Lower leg skin (tissue), 3 donors: ENCODE data around the gene FTH1.

Source experiments
- POLR2A ChIP-seq, 2 donors: fragments of 450-650 bp; IDR thresholded peaks; one replicate each; pipeline ENCODE4 v1.6.1; 2016 to 2017; ENCODE audit warnings: antibody characterized with exemption in 2 of 2, mild to moderate bottlenecking in 1 of 2, moderate library complexity in 1 of 2
- TF ChIP-seq, protein P1 (sequence below), 3 donors: fragments of 450-650 bp; IDR thresholded peaks; one replicate each; pipeline ENCODE4 v1.5.1; 2016; ENCODE audit warnings: antibody characterized with exemption in 3 of 3, mild to moderate bottlenecking in 3 of 3, moderate library complexity in 2 of 3

DNA sequence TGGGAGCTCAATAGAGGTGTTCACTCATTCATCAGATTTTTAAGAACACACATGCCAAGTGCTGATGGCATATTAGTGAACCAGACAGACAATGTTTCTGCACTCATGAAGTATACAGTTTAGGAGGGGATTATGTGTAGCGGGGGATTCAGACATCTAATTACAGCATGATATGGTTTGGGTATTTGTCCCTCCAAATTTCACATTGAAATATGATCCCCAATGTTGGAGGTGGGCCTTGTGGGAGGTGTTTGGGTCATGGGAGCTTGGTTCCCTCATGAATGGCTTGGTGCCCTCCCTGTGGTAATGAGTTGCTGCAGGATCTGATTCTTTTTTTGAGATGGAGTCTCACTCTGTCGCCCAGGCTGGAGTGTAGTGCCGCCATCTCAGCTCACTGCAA, 41.2 kb downstream of the FTH1 start:
- TF ChIP-seq, protein P1, sequence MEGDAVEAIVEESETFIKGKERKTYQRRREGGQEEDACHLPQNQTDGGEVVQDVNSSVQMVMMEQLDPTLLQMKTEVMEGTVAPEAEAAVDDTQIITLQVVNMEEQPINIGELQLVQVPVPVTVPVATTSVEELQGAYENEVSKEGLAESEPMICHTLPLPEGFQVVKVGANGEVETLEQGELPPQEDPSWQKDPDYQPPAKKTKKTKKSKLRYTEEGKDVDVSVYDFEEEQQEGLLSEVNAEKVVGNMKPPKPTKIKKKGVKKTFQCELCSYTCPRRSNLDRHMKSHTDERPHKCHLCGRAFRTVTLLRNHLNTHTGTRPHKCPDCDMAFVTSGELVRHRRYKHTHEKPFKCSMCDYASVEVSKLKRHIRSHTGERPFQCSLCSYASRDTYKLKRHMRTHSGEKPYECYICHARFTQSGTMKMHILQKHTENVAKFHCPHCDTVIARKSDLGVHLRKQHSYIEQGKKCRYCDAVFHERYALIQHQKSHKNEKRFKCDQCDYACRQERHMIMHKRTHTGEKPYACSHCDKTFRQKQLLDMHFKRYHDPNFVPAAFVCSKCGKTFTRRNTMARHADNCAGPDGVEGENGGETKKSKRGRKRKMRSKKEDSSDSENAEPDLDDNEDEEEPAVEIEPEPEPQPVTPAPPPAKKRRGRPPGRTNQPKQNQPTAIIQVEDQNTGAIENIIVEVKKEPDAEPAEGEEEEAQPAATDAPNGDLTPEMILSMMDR (IDR thresholded peaks at IDR 0.05) = no peak
- no peak for TF ChIP-seq POLR2A (IDR thresholded peaks at IDR 0.05)
